ENCODE results near the gene SLC25A3.
"Not testable (repeated sequence)": the region's sequence is repeated elsewhere in the genome, so short reads cannot be mapped to it uniquely, and the experiment has no call there.

Gene SLC25A3

DNA sequence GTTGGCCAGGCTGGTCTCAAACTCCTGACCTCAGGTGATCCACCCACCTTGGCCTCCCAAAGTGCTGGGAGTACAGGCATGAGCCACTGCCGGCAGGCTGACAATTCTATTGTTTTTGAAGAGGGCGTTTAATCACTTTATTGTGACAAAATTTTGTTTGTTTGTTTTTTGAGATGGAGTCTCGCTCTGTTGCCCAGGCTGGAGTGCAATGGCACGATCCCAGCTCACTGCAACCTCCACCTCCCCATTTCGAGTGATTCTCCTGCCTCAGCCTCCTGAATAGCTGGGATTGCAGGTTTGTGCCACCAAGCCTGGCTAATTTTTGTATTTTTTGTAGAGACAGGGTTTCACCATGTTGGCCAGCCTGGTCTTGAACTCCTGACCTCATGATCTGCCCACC, 49.3 kb downstream of the SLC25A3 start:
- H3K4me3 ChIP-seq (ENCODE audit: low read depth, low read length); H3K27ac ChIP-seq (ENCODE audit: extremely low read depth, low read depth, low read length); H3K9me3 ChIP-seq (ENCODE audit: control insufficient read depth, insufficient read depth, low read depth, low read length); H3K4me1 ChIP-seq (ENCODE audit: control insufficient read depth, insufficient read depth, low read length): not testable (repeated sequence)
- TF ChIP-seq ZXDB (tag by site-specific recombination; IDR thresholded peaks at IDR 0.05) (0 out of 2 replicates have a peak, but pooled peaks have one; percentile 17), KLF9 (tag by site-specific recombination; IDR thresholded peaks at IDR 0.05; ENCODE audit: low read depth) (0 out of 2 replicates have a peak, but pooled peaks have one; percentile 11), ZFHX2 (tag by site-specific recombination; conservative IDR thresholded peaks at IDR 0.05) (0 out of 2 replicates have a peak, but pooled peaks have one; percentile 8), ZNF121 (tag by site-specific recombination; IDR thresholded peaks at IDR 0.05) (peak; percentile 85; the same call in 1 of the 2 replicates)
- ChIA-PET CTCF (interaction anchor here (1.0 to 1.8 kb wide), 3 partner anchors 11 to 110 kb away, joined by 3 to 6 read pairs (median 5); no protein-coding TSS in a partner anchor), POLR2A (interaction anchor here (0.6 to 5.0 kb wide), 5 partner anchors 36 to 108 kb away, joined by 3 to 27 read pairs (median 4); partner anchors contain the start of gene SLC25A3)
- H3K36me3 ChIP-seq (ENCODE audit: control insufficient read depth in 2 of 2, insufficient read depth in 1 of 2, low read length in 2 of 2): peaks cover 3 to 16% of the 10 kb centered on the region in 2 experiments

DNA sequence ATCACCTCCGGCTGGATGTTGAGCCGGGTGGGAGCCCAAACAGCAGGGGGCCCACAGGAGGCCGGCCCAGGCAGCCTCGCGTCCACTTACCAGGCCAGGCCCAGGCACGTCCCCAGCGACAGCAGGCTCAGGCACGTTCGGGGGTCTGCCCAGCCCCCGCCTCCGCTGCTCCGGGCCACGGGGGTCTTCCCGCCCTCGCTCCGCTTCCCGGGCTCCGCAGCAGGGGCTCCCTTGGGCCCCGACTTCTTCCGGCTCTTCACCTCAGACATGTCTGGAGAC, 50.9 kb downstream of the SLC25A3 start:
- peak overlapping the region; percentile 96 for H3K4me3 ChIP-seq (ENCODE audit: low read depth, low read length)
- H3K27ac ChIP-seq (ENCODE audit: extremely low read depth, low read depth, low read length): peak overlapping the region; percentile 88
- H3K9me3 ChIP-seq (ENCODE audit: control insufficient read depth, insufficient read depth, low read depth, low read length): no peaks in the 10 kb centered on the region
- ChIA-PET CTCF (interaction anchor here (0.7 to 1.6 kb wide), 6 partner anchors 16 to 1857 kb away, joined by 3 to 4 read pairs (median 3); no protein-coding TSS in a partner anchor), POLR2A (interaction anchor here (0.8 to 2.5 kb wide), 10 partner anchors 8 to 204 kb away, joined by 3 to 27 read pairs (median 4); partner anchors contain the start of gene SLC25A3)
- no peaks in the 10 kb centered on the region for H3K4me1 ChIP-seq (ENCODE audit: control insufficient read depth, insufficient read depth, low read length)
- peaks cover 17 to 18% of the 10 kb centered on the region in 2 experiments for H3K36me3 ChIP-seq (ENCODE audit: control insufficient read depth in 2 of 2, insufficient read depth in 1 of 2, low read length in 2 of 2)
- peak; percentile 34; the same call in 1 of the 2 replicates for TF ChIP-seq OSR2 (tag by site-specific recombination; IDR thresholded peaks at IDR 0.05)
- TF ChIP-seq REPIN1 (tag by site-specific recombination; IDR thresholded peaks at IDR 0.05; ENCODE audit: low read depth): no peak
- peak; percentile 80; the same call in 1 of the 2 replicates for TF ChIP-seq ZFP37 (tag by site-specific recombination; IDR thresholded peaks at IDR 0.05)
- TF ChIP-seq ZXDB (tag by site-specific recombination; IDR thresholded peaks at IDR 0.05): peak; percentile 69
- peak; percentile 67 for TF ChIP-seq ZBTB48 (tag by site-specific recombination; IDR thresholded peaks at IDR 0.05)
- TF ChIP-seq GLIS2 (tag by site-specific recombination; IDR thresholded peaks at IDR 0.05): peak; percentile 99
- TF ChIP-seq, protein P1, sequence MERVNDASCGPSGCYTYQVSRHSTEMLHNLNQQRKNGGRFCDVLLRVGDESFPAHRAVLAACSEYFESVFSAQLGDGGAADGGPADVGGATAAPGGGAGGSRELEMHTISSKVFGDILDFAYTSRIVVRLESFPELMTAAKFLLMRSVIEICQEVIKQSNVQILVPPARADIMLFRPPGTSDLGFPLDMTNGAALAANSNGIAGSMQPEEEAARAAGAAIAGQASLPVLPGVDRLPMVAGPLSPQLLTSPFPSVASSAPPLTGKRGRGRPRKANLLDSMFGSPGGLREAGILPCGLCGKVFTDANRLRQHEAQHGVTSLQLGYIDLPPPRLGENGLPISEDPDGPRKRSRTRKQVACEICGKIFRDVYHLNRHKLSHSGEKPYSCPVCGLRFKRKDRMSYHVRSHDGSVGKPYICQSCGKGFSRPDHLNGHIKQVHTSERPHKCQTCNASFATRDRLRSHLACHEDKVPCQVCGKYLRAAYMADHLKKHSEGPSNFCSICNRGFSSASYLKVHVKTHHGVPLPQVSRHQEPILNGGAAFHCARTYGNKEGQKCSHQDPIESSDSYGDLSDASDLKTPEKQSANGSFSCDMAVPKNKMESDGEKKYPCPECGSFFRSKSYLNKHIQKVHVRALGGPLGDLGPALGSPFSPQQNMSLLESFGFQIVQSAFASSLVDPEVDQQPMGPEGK (tag by site-specific recombination; IDR thresholded peaks at IDR 0.05): peak; percentile 85
- TF ChIP-seq ZNF571 (tag by site-specific recombination; IDR thresholded peaks at IDR 0.05): no peak
- TF ChIP-seq, protein P2, sequence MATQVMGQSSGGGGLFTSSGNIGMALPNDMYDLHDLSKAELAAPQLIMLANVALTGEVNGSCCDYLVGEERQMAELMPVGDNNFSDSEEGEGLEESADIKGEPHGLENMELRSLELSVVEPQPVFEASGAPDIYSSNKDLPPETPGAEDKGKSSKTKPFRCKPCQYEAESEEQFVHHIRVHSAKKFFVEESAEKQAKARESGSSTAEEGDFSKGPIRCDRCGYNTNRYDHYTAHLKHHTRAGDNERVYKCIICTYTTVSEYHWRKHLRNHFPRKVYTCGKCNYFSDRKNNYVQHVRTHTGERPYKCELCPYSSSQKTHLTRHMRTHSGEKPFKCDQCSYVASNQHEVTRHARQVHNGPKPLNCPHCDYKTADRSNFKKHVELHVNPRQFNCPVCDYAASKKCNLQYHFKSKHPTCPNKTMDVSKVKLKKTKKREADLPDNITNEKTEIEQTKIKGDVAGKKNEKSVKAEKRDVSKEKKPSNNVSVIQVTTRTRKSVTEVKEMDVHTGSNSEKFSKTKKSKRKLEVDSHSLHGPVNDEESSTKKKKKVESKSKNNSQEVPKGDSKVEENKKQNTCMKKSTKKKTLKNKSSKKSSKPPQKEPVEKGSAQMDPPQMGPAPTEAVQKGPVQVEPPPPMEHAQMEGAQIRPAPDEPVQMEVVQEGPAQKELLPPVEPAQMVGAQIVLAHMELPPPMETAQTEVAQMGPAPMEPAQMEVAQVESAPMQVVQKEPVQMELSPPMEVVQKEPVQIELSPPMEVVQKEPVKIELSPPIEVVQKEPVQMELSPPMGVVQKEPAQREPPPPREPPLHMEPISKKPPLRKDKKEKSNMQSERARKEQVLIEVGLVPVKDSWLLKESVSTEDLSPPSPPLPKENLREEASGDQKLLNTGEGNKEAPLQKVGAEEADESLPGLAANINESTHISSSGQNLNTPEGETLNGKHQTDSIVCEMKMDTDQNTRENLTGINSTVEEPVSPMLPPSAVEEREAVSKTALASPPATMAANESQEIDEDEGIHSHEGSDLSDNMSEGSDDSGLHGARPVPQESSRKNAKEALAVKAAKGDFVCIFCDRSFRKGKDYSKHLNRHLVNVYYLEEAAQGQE (tag by site-specific recombination; IDR thresholded peaks at IDR 0.05): no peak; the same call in 1 of the 2 replicates
- TF ChIP-seq ZNF416 (tag by site-specific recombination; IDR thresholded peaks at IDR 0.05): peak; percentile 97
- peak; percentile 80 for TF ChIP-seq GLIS1 (tag by site-specific recombination; IDR thresholded peaks at IDR 0.05)
- no peak for TF ChIP-seq ZNF510 (tag by site-specific recombination; IDR thresholded peaks at IDR 0.05; ENCODE audit: insufficient replicate concordance)
- TF ChIP-seq, protein P3, sequence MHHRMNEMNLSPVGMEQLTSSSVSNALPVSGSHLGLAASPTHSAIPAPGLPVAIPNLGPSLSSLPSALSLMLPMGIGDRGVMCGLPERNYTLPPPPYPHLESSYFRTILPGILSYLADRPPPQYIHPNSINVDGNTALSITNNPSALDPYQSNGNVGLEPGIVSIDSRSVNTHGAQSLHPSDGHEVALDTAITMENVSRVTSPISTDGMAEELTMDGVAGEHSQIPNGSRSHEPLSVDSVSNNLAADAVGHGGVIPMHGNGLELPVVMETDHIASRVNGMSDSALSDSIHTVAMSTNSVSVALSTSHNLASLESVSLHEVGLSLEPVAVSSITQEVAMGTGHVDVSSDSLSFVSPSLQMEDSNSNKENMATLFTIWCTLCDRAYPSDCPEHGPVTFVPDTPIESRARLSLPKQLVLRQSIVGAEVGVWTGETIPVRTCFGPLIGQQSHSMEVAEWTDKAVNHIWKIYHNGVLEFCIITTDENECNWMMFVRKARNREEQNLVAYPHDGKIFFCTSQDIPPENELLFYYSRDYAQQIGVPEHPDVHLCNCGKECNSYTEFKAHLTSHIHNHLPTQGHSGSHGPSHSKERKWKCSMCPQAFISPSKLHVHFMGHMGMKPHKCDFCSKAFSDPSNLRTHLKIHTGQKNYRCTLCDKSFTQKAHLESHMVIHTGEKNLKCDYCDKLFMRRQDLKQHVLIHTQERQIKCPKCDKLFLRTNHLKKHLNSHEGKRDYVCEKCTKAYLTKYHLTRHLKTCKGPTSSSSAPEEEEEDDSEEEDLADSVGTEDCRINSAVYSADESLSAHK (tag by site-specific recombination; IDR thresholded peaks at IDR 0.05): 0 out of 2 replicates have a peak, but pooled peaks have one; percentile 7
- TF ChIP-seq SP2 (tag by site-specific recombination; IDR thresholded peaks at IDR 0.05): peak; percentile 73
- no peak for TF ChIP-seq ZNF311 (tag by site-specific recombination; IDR thresholded peaks at IDR 0.05; ENCODE audit: borderline replicate concordance)
- TF ChIP-seq ZNF610 (tag by site-specific recombination; IDR thresholded peaks at IDR 0.05; ENCODE audit: borderline replicate concordance): 0 out of 2 replicates have a peak, but pooled peaks have one; percentile 46
- peak; percentile 70; the same call in 1 of the 2 replicates for TF ChIP-seq ZBTB20 (tag by site-specific recombination; IDR thresholded peaks at IDR 0.05)
- TF ChIP-seq ZIC2 (tag by site-specific recombination; IDR thresholded peaks at IDR 0.05): peak; percentile 96
- TF ChIP-seq ZFP69B (tag by site-specific recombination; IDR thresholded peaks at IDR 0.05): peak; percentile 80
- peak; percentile 55; the same call in 1 of the 2 replicates for TF ChIP-seq KLF7 (tag by site-specific recombination; IDR thresholded peaks at IDR 0.05; ENCODE audit: borderline replicate concordance)
- TF ChIP-seq ZNF423 (tag by site-specific recombination; IDR thresholded peaks at IDR 0.05): peak; percentile 45; the same call in 1 of the 2 replicates
- TF ChIP-seq IKZF3 (tag by site-specific recombination; IDR thresholded peaks at IDR 0.05): 0 out of 2 replicates have a peak, but pooled peaks have one; percentile 6
- TF ChIP-seq HOXA7 (CRISPR knock-in tag; IDR thresholded peaks at IDR 0.05; ENCODE audit: borderline replicate concordance): no peak
- TF ChIP-seq ZNF394 (tag by site-specific recombination; IDR thresholded peaks at IDR 0.05; ENCODE audit: borderline replicate concordance): peak; percentile 51; the same call in 1 of the 2 replicates

All from HEK293 (cell line).